WTC11 (cell line): ENCODE measurements around the gene CNTNAP2.

Experiments used
- FOXP1 ChIP-seq: sonication (generic); formaldehyde crosslinking; IDR thresholded peaks from 2 replicates; pipeline ENCODE4 v1.8.0; 2022; ENCODE audit warnings: missing genetic modification reagents, mild to moderate bottlenecking, moderate library complexity, borderline replicate concordance
- SP1 ChIP-seq: sonication (generic); formaldehyde crosslinking; conservative IDR thresholded peaks from 2 replicates; pipeline ENCODE4 v1.8.1; 2022; ENCODE audit warnings: missing genetic modification reagents
- TF ChIP-seq, protein P1 (sequence below): sonication (generic); formaldehyde crosslinking; IDR thresholded peaks from 2 replicates; pipeline ENCODE4 v1.8.1; 2023; ENCODE audit warnings: mild to moderate bottlenecking, moderate library complexity, missing genetic modification reagents
- TF ChIP-seq, protein P2 (sequence below): fragments of 200-600 bp; IDR thresholded peaks from 2 replicates; pipeline ENCODE4 v1.8.0; 2022; ENCODE audit warnings: antibody characterized with exemption
- TF ChIP-seq, protein P3 (sequence below): sonication (generic); formaldehyde crosslinking; IDR thresholded peaks from 2 replicates; pipeline ENCODE4 v1.8.0; 2023; ENCODE audit warnings: missing genetic modification reagents, mild to moderate bottlenecking, borderline replicate concordance
- TF ChIP-seq, protein P4 (sequence below): sonication (generic); formaldehyde crosslinking; IDR thresholded peaks from 2 replicates; pipeline ENCODE4 v1.8.0; 2022; ENCODE audit warnings: missing genetic modification reagents

DNA sequence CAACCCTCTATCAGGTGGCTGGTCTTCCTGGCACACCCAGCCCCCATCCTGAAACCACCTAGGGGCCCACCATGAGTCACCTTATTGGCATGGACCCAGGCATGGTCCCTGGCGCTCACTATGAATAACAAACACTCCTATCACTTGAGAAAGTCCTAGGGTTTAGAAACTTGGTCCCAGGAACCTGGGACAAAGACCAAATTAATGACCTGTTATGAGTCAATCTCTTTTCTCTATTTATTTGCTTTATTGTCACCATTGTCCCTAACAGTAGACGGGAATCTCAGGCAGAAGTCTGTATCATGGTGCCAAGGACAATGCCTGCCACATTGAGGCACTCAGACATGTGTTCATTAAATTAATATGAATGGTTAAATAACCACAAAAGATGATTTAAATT is 1874.3 kb downstream of the CNTNAP2 start:
- TF ChIP-seq FOXP1 (CRISPR knock-in tag) (no peak), SP1 (no peak)
- TF ChIP-seq, protein P1, sequence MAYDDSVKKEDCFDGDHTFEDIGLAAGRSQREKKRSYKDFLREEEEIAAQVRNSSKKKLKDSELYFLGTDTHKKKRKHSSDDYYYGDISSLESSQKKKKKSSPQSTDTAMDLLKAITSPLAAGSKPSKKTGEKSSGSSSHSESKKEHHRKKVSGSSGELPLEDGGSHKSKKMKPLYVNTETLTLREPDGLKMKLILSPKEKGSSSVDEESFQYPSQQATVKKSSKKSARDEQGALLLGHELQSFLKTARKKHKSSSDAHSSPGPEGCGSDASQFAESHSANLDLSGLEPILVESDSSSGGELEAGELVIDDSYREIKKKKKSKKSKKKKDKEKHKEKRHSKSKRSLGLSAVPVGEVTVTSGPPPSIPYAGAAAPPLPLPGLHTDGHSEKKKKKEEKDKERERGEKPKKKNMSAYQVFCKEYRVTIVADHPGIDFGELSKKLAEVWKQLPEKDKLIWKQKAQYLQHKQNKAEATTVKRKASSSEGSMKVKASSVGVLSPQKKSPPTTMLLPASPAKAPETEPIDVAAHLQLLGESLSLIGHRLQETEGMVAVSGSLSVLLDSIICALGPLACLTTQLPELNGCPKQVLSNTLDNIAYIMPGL (CRISPR knock-in tag), result no peak
- TF ChIP-seq, protein P2, sequence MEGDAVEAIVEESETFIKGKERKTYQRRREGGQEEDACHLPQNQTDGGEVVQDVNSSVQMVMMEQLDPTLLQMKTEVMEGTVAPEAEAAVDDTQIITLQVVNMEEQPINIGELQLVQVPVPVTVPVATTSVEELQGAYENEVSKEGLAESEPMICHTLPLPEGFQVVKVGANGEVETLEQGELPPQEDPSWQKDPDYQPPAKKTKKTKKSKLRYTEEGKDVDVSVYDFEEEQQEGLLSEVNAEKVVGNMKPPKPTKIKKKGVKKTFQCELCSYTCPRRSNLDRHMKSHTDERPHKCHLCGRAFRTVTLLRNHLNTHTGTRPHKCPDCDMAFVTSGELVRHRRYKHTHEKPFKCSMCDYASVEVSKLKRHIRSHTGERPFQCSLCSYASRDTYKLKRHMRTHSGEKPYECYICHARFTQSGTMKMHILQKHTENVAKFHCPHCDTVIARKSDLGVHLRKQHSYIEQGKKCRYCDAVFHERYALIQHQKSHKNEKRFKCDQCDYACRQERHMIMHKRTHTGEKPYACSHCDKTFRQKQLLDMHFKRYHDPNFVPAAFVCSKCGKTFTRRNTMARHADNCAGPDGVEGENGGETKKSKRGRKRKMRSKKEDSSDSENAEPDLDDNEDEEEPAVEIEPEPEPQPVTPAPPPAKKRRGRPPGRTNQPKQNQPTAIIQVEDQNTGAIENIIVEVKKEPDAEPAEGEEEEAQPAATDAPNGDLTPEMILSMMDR, result no peak
- TF ChIP-seq, protein P3, sequence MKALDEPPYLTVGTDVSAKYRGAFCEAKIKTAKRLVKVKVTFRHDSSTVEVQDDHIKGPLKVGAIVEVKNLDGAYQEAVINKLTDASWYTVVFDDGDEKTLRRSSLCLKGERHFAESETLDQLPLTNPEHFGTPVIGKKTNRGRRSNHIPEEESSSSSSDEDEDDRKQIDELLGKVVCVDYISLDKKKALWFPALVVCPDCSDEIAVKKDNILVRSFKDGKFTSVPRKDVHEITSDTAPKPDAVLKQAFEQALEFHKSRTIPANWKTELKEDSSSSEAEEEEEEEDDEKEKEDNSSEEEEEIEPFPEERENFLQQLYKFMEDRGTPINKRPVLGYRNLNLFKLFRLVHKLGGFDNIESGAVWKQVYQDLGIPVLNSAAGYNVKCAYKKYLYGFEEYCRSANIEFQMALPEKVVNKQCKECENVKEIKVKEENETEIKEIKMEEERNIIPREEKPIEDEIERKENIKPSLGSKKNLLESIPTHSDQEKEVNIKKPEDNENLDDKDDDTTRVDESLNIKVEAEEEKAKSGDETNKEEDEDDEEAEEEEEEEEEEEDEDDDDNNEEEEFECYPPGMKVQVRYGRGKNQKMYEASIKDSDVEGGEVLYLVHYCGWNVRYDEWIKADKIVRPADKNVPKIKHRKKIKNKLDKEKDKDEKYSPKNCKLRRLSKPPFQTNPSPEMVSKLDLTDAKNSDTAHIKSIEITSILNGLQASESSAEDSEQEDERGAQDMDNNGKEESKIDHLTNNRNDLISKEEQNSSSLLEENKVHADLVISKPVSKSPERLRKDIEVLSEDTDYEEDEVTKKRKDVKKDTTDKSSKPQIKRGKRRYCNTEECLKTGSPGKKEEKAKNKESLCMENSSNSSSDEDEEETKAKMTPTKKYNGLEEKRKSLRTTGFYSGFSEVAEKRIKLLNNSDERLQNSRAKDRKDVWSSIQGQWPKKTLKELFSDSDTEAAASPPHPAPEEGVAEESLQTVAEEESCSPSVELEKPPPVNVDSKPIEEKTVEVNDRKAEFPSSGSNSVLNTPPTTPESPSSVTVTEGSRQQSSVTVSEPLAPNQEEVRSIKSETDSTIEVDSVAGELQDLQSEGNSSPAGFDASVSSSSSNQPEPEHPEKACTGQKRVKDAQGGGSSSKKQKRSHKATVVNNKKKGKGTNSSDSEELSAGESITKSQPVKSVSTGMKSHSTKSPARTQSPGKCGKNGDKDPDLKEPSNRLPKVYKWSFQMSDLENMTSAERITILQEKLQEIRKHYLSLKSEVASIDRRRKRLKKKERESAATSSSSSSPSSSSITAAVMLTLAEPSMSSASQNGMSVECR (CRISPR knock-in tag), result no peak
- TF ChIP-seq, protein P4, sequence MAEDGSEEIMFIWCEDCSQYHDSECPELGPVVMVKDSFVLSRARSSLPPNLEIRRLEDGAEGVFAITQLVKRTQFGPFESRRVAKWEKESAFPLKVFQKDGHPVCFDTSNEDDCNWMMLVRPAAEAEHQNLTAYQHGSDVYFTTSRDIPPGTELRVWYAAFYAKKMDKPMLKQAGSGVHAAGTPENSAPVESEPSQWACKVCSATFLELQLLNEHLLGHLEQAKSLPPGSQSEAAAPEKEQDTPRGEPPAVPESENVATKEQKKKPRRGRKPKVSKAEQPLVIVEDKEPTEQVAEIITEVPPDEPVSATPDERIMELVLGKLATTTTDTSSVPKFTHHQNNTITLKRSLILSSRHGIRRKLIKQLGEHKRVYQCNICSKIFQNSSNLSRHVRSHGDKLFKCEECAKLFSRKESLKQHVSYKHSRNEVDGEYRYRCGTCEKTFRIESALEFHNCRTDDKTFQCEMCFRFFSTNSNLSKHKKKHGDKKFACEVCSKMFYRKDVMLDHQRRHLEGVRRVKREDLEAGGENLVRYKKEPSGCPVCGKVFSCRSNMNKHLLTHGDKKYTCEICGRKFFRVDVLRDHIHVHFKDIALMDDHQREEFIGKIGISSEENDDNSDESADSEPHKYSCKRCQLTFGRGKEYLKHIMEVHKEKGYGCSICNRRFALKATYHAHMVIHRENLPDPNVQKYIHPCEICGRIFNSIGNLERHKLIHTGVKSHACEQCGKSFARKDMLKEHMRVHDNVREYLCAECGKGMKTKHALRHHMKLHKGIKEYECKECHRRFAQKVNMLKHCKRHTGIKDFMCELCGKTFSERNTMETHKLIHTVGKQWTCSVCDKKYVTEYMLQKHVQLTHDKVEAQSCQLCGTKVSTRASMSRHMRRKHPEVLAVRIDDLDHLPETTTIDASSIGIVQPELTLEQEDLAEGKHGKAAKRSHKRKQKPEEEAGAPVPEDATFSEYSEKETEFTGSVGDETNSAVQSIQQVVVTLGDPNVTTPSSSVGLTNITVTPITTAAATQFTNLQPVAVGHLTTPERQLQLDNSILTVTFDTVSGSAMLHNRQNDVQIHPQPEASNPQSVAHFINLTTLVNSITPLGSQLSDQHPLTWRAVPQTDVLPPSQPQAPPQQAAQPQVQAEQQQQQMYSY (CRISPR knock-in tag), result no peak
